ENCODE data around the gene GFER. TPM values are rescaled to one million over a fixed set of nuclear protein-coding genes. Genes with fewer than 3 reads are reported as not detected.

The GFER gene
- total RNA-seq, 1 experiment from 2014 or later, result 58.5 TPM

DNA sequence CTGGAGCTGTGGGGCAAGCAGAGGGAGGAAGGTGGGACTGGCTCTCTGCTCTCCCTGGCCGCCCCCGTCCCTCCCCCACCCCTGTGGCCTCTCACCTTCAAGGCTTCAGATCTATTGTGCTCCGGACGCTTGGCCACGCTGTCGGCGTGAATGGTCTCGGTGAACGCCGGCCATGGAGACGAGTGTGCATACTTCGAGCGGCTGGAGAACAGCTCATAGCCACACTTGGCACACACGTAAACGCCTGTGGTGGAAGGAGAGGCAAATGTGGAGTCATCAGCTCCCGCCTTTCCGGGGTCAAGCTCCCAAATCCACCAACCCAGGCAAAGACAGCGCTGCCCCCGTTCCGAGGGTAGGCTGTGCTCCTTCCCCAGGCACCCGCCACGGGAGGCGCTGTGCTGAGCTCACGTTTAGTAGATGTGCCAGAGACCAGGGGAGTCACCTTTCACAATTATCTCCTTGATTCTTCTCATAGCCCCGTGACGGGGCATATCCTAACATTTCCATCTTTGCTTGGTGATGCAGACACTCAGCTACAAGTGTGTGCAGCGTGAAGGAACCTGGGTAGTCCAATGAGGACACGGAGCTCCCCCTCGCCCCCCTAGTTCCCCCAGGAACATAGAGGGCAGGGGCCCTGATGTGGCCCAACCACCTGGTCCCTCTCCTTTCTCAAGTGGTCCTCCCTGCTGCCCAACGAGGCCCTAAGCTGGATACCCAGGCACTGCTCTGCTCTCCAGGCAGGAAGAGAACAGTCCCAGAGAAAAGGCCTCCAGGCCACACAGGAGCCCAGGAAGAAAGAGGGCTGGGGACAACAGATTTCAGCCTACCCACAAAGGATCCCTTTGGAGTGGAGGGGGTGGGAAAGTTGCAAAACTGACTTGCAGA lies 42.6 kb upstream of the GFER start:
- TF ChIP-seq GTF2I (CRISPR knock-in tag; conservative IDR thresholded peaks at IDR 0.05) (no peak), NFYB (CRISPR knock-in tag; conservative IDR thresholded peaks at IDR 0.05; ENCODE audit: low read depth) (no peak)
- DNase-seq (ENCODE audit: low spot score), result peak; percentile 72
- Mint-ChIP-seq H3K36me3 (peaks cover 12% of the 10 kb centered on the region), H3K9me3 (no peaks in the 10 kb centered on the region), H3K27me3 (ENCODE audit: low read depth) (peaks cover 13% of the 10 kb centered on the region), H3K4me3 (peak overlapping the region; percentile 87), H3K4me1 (peaks cover 22% of the 10 kb centered on the region), H3K27ac (no peak overlapping the region)
- ChIA-PET POLR2A (interaction anchor here (0.5 to 1.5 kb wide), 5 partner anchors 12 to 70 kb away, joined by 3 to 19 read pairs (median 5); partner anchors contain the start of genes RPL3L and RPS2), CTCF (interaction anchor here (0.6 to 4.4 kb wide), 33 partner anchors 9 to 207 kb away, joined by 3 to 29 read pairs (median 4); partner anchors contain the start of genes FAHD1, NOXO1, NUBP2 and RAB26)
- peak; percentile 15; the same call in 1 of the 2 replicates for ATAC-seq

DNA sequence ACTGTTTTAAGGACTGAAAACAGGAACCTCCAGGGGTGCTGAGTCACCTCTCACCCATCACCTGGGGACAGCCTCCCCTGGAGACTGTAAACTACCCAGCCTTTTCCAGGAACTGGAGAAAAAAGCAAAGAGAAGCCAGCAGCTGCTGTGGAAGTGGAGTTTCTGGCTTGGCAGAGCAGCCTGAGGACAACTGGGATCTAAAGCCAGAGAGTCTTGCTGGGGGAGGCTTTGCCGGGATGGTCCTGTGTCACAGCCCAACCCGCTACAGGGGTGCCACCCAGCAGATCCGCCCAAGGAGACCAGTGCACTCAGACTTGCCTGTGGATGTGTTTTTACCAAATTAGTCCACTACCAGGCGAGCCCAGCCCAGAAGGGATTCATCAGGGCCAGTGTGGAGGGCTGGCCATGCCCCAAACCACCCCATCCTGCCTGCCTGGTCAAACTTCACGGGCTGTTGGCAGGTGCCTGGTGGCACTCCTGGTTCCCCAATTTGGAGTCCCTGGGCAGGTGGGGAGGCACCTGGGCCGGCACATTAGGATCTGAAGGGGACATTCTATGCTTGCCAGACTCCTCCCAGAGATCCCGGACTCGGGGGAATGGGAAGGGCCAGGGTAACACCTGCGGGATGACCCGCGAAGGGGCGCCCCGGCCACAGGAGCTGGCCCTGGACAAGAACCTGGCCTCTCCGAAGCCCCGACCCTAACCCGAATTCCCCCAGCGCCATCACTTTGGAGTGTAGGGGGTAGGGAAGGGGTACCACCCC lies 41.8 kb upstream of the GFER start:
- peaks cover 12% of the 10 kb centered on the region for H3K36me3 Mint-ChIP-seq
- peak overlapping the region; percentile 87 for H3K4me3 Mint-ChIP-seq
- peaks cover 22% of the 10 kb centered on the region for H3K4me1 Mint-ChIP-seq
- POLR2A ChIA-PET, result interaction anchor here (0.5 to 1.7 kb wide), 4 partner anchors 13 to 71 kb away, joined by 3 to 19 read pairs (median 7); partner anchors contain the start of genes RPL3L and RPS2
- CTCF ChIA-PET, result interaction anchor here (0.8 to 4.4 kb wide), 26 partner anchors 10 to 160 kb away, joined by 3 to 29 read pairs (median 4); partner anchors contain the start of genes NOXO1, NUBP2, RPS2 and SPSB3
- H3K27ac Mint-ChIP-seq, result no peak overlapping the region
- H3K9me3 Mint-ChIP-seq, result no peaks in the 10 kb centered on the region
- no peak for TF ChIP-seq TEAD4 (CRISPR knock-in tag; IDR thresholded peaks at IDR 0.05)
- no peak for TF ChIP-seq FOXP1 (CRISPR knock-in tag; IDR thresholded peaks at IDR 0.05; ENCODE audit: borderline replicate concordance)
- no peak for TF ChIP-seq SMAD3 (CRISPR knock-in tag; IDR thresholded peaks at IDR 0.05; ENCODE audit: borderline replicate concordance)
- TF ChIP-seq, protein P1, sequence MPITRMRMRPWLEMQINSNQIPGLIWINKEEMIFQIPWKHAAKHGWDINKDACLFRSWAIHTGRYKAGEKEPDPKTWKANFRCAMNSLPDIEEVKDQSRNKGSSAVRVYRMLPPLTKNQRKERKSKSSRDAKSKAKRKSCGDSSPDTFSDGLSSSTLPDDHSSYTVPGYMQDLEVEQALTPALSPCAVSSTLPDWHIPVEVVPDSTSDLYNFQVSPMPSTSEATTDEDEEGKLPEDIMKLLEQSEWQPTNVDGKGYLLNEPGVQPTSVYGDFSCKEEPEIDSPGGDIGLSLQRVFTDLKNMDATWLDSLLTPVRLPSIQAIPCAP (CRISPR knock-in tag; IDR thresholded peaks at IDR 0.05), result no peak
- no peak for TF ChIP-seq NFATC4 (CRISPR knock-in tag; IDR thresholded peaks at IDR 0.05)
- no peak for TF ChIP-seq ETV6 (CRISPR knock-in tag; IDR thresholded peaks at IDR 0.05)
- no peak for TF ChIP-seq ELF4 (CRISPR knock-in tag; IDR thresholded peaks at IDR 0.05; ENCODE audit: low read depth)
- no peak for TF ChIP-seq PRRX2 (CRISPR knock-in tag; IDR thresholded peaks at IDR 0.05)
- TF ChIP-seq GABPB1 (CRISPR knock-in tag; IDR thresholded peaks at IDR 0.05), result no peak
- TF ChIP-seq, protein P2, sequence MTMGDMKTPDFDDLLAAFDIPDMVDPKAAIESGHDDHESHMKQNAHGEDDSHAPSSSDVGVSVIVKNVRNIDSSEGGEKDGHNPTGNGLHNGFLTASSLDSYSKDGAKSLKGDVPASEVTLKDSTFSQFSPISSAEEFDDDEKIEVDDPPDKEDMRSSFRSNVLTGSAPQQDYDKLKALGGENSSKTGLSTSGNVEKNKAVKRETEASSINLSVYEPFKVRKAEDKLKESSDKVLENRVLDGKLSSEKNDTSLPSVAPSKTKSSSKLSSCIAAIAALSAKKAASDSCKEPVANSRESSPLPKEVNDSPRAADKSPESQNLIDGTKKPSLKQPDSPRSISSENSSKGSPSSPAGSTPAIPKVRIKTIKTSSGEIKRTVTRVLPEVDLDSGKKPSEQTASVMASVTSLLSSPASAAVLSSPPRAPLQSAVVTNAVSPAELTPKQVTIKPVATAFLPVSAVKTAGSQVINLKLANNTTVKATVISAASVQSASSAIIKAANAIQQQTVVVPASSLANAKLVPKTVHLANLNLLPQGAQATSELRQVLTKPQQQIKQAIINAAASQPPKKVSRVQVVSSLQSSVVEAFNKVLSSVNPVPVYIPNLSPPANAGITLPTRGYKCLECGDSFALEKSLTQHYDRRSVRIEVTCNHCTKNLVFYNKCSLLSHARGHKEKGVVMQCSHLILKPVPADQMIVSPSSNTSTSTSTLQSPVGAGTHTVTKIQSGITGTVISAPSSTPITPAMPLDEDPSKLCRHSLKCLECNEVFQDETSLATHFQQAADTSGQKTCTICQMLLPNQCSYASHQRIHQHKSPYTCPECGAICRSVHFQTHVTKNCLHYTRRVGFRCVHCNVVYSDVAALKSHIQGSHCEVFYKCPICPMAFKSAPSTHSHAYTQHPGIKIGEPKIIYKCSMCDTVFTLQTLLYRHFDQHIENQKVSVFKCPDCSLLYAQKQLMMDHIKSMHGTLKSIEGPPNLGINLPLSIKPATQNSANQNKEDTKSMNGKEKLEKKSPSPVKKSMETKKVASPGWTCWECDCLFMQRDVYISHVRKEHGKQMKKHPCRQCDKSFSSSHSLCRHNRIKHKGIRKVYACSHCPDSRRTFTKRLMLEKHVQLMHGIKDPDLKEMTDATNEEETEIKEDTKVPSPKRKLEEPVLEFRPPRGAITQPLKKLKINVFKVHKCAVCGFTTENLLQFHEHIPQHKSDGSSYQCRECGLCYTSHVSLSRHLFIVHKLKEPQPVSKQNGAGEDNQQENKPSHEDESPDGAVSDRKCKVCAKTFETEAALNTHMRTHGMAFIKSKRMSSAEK (CRISPR knock-in tag; IDR thresholded peaks at IDR 0.05; ENCODE audit: borderline replicate concordance), result no peak
- TF ChIP-seq, protein P3, sequence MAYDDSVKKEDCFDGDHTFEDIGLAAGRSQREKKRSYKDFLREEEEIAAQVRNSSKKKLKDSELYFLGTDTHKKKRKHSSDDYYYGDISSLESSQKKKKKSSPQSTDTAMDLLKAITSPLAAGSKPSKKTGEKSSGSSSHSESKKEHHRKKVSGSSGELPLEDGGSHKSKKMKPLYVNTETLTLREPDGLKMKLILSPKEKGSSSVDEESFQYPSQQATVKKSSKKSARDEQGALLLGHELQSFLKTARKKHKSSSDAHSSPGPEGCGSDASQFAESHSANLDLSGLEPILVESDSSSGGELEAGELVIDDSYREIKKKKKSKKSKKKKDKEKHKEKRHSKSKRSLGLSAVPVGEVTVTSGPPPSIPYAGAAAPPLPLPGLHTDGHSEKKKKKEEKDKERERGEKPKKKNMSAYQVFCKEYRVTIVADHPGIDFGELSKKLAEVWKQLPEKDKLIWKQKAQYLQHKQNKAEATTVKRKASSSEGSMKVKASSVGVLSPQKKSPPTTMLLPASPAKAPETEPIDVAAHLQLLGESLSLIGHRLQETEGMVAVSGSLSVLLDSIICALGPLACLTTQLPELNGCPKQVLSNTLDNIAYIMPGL (CRISPR knock-in tag; IDR thresholded peaks at IDR 0.05), result no peak
- no peak for TF ChIP-seq ZNF416 (CRISPR knock-in tag; IDR thresholded peaks at IDR 0.05)
- TF ChIP-seq, protein P4, sequence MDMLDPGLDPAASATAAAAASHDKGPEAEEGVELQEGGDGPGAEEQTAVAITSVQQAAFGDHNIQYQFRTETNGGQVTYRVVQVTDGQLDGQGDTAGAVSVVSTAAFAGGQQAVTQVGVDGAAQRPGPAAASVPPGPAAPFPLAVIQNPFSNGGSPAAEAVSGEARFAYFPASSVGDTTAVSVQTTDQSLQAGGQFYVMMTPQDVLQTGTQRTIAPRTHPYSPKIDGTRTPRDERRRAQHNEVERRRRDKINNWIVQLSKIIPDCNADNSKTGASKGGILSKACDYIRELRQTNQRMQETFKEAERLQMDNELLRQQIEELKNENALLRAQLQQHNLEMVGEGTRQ (CRISPR knock-in tag; IDR thresholded peaks at IDR 0.05), result no peak
- DNase-seq (ENCODE audit: low spot score), result no peak
- H3K27me3 Mint-ChIP-seq (ENCODE audit: low read depth), result peaks cover 15% of the 10 kb centered on the region
- ATAC-seq, result no peak
